HEK293 (cell line): Measurements from ENCODE around the gene IGSF21.

Experiments
- CTCF ChIA-PET: fragments of 350-600 bp; formaldehyde crosslinking; extraction: SDS; loops from one replicate; lab custom pipeline; 2021; ENCODE audit warnings: antibody characterized with exemption; lab: Yijun Ruan, JAX
- POLR2A ChIA-PET: fragments of 300-600 bp; formaldehyde crosslinking; extraction: SDS; loops from one replicate; lab custom pipeline; 2020; ENCODE audit warnings: antibody characterized with exemption, inconsistent platforms; lab: Yijun Ruan, JAX
- H3K27ac ChIP-seq: fragments of 200-500 bp; sonication (Bioruptor generic); 2 replicates; pipeline ENCODE4 v1.5.1; 2014; ENCODE audit warnings: low read depth, low read length, control low read depth, inconsistent platforms; ENCODE audit errors: extremely low read depth
- H3K36me3 ChIP-seq, 2 experiments: fragments of 200-500 bp in 1 of 2; sonication (Bioruptor generic) in 1 of 2; 1 replicate in 1 of 2; 2 replicates in 1 of 2; pipeline ENCODE4 v1.5.1; 2014 to 2017; ENCODE audit warnings: inconsistent platforms in 2 of 2, low read length in 2 of 2; ENCODE audit not compliant: control insufficient read depth in 2 of 2, insufficient read depth in 1 of 2
- H3K4me1 ChIP-seq: fragments of 200-500 bp; sonication (Bioruptor generic); 2 replicates; pipeline ENCODE4 v1.5.1; 2014; ENCODE audit warnings: mild to moderate bottlenecking, low read length, inconsistent platforms; ENCODE audit not compliant: control insufficient read depth, insufficient read depth
- H3K4me3 ChIP-seq: 2 replicates; pipeline ENCODE4 v1.5.1; 2011; ENCODE audit warnings: low read depth, mild to moderate bottlenecking, control low read depth, low read length, moderate library complexity
- H3K9me3 ChIP-seq: fragments of 200-500 bp; sonication (Bioruptor generic); 2 replicates; pipeline ENCODE4 v1.5.1; 2014; ENCODE audit warnings: low read depth, low read length, inconsistent platforms; ENCODE audit not compliant: control insufficient read depth, insufficient read depth
- GLIS1 ChIP-seq: fragments of 450-650 bp; formaldehyde crosslinking; IDR thresholded peaks from 2 replicates; pipeline ENCODE4 v1.5.1; 2016; ENCODE audit warnings: missing biosample characterization, missing genetic modification characterization
- HOXD13 ChIP-seq: sonication (generic); formaldehyde crosslinking; IDR thresholded peaks from 2 replicates; pipeline ENCODE4 v1.8.0; 2022; ENCODE audit warnings: missing genetic modification reagents, borderline replicate concordance
- SP3 ChIP-seq: fragments of 450-650 bp; formaldehyde crosslinking; IDR thresholded peaks from 2 replicates; pipeline ENCODE4 v1.5.1; 2016; ENCODE audit warnings: missing biosample characterization, missing genetic modification characterization
- ZBTB8A ChIP-seq: fragments of 450-650 bp; formaldehyde crosslinking; IDR thresholded peaks from 2 replicates; pipeline ENCODE4 v1.5.1; 2016; ENCODE audit warnings: missing biosample characterization, missing genetic modification characterization
- ZNF112 ChIP-seq: fragments of 450-650 bp; formaldehyde crosslinking; IDR thresholded peaks from 2 replicates; pipeline ENCODE4 v1.5.0; 2017; ENCODE audit warnings: missing biosample characterization, missing genetic modification characterization
- ZNF138 ChIP-seq: fragments of 450-650 bp; formaldehyde crosslinking; IDR thresholded peaks from 2 replicates; pipeline ENCODE4 v1.5.1; 2016; ENCODE audit warnings: missing biosample characterization, missing genetic modification characterization, borderline replicate concordance
- ZNF202 ChIP-seq: fragments of 450-650 bp; formaldehyde crosslinking; IDR thresholded peaks from 2 replicates; pipeline ENCODE4 v1.5.1; 2016; ENCODE audit warnings: missing biosample characterization, missing genetic modification characterization, borderline replicate concordance
- ZNF274 ChIP-seq, 2 experiments: fragments of 200-500 bp in 1 of 2; fragments of 450-650 bp in 1 of 2; sonication (Bioruptor generic) in 1 of 2; formaldehyde crosslinking in 1 of 2; IDR thresholded peaks; 2 replicates each; pipeline versions ENCODE4 v1.5.1 to v1.6.1; 2014 to 2016; ENCODE audit warnings: borderline replicate concordance in 1 of 2, inconsistent platforms in 1 of 2, low read length in 1 of 2, missing biosample characterization in 1 of 2, missing genetic modification characterization in 1 of 2
- ZNF292 ChIP-seq: fragments of 450-650 bp; formaldehyde crosslinking; IDR thresholded peaks from 2 replicates; pipeline ENCODE4 v1.5.1; 2016; ENCODE audit warnings: low read depth, missing biosample characterization, missing genetic modification characterization, borderline replicate concordance
- ZNF354C ChIP-seq: fragments of 450-650 bp; formaldehyde crosslinking; IDR thresholded peaks from 2 replicates; pipeline ENCODE4 v1.5.1; 2016; ENCODE audit warnings: missing biosample characterization, missing genetic modification characterization, low read depth, borderline replicate concordance
- ZNF600 ChIP-seq: fragments of 450-650 bp; formaldehyde crosslinking; IDR thresholded peaks from 2 replicates; pipeline ENCODE4 v1.5.1; 2016; ENCODE audit warnings: missing biosample characterization, missing genetic modification characterization
- TF ChIP-seq, protein P1 (sequence below): fragments of 450-650 bp; formaldehyde crosslinking; IDR thresholded peaks from 2 replicates; pipeline ENCODE4 v1.5.1; 2016; ENCODE audit warnings: missing biosample characterization, missing genetic modification characterization
- TF ChIP-seq, protein P2 (sequence below): fragments of 450-650 bp; formaldehyde crosslinking; IDR thresholded peaks from 2 replicates; pipeline ENCODE4 v1.5.1; 2016; ENCODE audit warnings: missing biosample characterization, missing genetic modification characterization
- TF ChIP-seq, protein P3 (sequence below): fragments of 450-650 bp; formaldehyde crosslinking; IDR thresholded peaks from 2 replicates; pipeline ENCODE4 v1.5.1; 2016; ENCODE audit warnings: missing biosample characterization, missing genetic modification characterization
- TF ChIP-seq, protein P4 (sequence below): fragments of 450-650 bp; formaldehyde crosslinking; IDR thresholded peaks from 2 replicates; pipeline ENCODE4 v1.5.1; 2017; ENCODE audit warnings: missing biosample characterization, missing genetic modification characterization

Gene IGSF21

DNA sequence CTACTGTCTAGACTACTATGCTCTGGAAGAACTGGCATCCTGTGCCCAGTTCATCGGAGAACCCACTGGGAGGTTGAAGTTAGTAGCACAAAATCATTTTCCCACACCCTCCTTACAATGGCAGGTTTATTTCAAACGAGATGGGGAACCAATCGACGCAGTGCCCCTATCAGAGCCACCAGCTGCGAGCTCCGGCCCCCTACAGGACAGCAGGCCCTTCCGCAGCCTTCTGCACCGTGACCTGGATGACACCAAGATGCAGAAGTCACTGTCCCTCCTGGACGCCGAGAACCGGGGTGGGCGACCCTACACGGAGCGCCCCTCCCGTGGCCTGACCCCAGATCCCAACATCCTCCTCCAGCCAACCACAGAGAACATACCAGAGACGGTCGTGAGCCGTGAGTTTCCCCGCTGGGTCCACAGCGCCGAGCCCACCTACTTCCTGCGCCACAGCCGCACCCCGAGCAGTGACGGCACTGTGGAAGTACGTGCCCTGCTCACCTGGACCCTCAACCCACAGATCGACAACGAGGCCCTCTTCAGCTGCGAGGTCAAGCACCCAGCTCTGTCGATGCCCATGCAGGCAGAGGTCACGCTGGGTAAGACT, 257.6 kb downstream of the IGSF21 start:
- CTCF ChIA-PET = interaction anchor here (0.7 to 0.9 kb wide), 2 partner anchors 67 to 130 kb away, joined by 3 to 4 read pairs; no protein-coding TSS in a partner anchor
- H3K4me1 ChIP-seq = no peaks in the 10 kb centered on the region
- no peak overlapping the region for H3K27ac ChIP-seq
- no peaks in the 10 kb centered on the region for H3K36me3 ChIP-seq
- H3K9me3 ChIP-seq = no peaks in the 10 kb centered on the region
- POLR2A ChIA-PET = no interaction called here
- TF ChIP-seq ZNF354C (tag by site-specific recombination) (no peak), GLIS1 (tag by site-specific recombination) (no peak), ZNF112 (tag by site-specific recombination) (no peak), ZNF202 (no peak), ZNF138 (tag by site-specific recombination) (no peak), SP3 (no peak), ZNF274 (IDR thresholded peaks at IDR 0.05; ENCODE audit: low read length) (no peak), ZNF274 (tag by site-specific recombination; IDR thresholded peaks at IDR 0.05; ENCODE audit: borderline replicate concordance) (no peak), HOXD13 (CRISPR knock-in tag) (no peak), ZNF600 (tag by site-specific recombination) (no peak), ZNF292 (tag by site-specific recombination) (no peak), ZBTB8A (tag by site-specific recombination) (no peak)
- TF ChIP-seq, protein P1, sequence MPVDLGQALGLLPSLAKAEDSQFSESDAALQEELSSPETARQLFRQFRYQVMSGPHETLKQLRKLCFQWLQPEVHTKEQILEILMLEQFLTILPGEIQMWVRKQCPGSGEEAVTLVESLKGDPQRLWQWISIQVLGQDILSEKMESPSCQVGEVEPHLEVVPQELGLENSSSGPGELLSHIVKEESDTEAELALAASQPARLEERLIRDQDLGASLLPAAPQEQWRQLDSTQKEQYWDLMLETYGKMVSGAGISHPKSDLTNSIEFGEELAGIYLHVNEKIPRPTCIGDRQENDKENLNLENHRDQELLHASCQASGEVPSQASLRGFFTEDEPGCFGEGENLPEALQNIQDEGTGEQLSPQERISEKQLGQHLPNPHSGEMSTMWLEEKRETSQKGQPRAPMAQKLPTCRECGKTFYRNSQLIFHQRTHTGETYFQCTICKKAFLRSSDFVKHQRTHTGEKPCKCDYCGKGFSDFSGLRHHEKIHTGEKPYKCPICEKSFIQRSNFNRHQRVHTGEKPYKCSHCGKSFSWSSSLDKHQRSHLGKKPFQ (tag by site-specific recombination) = no peak
- TF ChIP-seq, protein P2, sequence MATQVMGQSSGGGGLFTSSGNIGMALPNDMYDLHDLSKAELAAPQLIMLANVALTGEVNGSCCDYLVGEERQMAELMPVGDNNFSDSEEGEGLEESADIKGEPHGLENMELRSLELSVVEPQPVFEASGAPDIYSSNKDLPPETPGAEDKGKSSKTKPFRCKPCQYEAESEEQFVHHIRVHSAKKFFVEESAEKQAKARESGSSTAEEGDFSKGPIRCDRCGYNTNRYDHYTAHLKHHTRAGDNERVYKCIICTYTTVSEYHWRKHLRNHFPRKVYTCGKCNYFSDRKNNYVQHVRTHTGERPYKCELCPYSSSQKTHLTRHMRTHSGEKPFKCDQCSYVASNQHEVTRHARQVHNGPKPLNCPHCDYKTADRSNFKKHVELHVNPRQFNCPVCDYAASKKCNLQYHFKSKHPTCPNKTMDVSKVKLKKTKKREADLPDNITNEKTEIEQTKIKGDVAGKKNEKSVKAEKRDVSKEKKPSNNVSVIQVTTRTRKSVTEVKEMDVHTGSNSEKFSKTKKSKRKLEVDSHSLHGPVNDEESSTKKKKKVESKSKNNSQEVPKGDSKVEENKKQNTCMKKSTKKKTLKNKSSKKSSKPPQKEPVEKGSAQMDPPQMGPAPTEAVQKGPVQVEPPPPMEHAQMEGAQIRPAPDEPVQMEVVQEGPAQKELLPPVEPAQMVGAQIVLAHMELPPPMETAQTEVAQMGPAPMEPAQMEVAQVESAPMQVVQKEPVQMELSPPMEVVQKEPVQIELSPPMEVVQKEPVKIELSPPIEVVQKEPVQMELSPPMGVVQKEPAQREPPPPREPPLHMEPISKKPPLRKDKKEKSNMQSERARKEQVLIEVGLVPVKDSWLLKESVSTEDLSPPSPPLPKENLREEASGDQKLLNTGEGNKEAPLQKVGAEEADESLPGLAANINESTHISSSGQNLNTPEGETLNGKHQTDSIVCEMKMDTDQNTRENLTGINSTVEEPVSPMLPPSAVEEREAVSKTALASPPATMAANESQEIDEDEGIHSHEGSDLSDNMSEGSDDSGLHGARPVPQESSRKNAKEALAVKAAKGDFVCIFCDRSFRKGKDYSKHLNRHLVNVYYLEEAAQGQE (tag by site-specific recombination) = no peak
- TF ChIP-seq, protein P3, sequence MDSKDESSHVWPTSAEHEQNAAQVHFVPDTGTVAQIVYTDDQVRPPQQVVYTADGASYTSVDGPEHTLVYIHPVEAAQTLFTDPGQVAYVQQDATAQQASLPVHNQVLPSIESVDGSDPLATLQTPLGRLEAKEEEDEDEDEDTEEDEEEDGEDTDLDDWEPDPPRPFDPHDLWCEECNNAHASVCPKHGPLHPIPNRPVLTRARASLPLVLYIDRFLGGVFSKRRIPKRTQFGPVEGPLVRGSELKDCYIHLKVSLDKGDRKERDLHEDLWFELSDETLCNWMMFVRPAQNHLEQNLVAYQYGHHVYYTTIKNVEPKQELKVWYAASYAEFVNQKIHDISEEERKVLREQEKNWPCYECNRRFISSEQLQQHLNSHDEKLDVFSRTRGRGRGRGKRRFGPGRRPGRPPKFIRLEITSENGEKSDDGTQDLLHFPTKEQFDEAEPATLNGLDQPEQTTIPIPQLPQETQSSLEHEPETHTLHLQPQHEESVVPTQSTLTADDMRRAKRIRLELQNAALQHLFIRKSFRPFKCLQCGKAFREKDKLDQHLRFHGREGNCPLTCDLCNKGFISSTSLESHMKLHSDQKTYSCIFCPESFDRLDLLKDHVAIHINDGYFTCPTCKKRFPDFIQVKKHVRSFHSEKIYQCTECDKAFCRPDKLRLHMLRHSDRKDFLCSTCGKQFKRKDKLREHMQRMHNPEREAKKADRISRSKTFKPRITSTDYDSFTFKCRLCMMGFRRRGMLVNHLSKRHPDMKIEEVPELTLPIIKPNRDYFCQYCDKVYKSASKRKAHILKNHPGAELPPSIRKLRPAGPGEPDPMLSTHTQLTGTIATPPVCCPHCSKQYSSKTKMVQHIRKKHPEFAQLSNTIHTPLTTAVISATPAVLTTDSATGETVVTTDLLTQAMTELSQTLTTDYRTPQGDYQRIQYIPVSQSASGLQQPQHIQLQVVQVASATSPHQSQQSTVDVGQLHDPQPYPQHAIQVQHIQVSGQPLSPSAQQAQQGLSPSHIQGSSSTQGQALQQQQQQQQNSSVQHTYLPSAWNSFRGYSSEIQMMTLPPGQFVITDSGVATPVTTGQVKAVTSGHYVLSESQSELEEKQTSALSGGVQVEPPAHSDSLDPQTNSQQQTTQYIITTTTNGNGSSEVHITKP (tag by site-specific recombination) = no peak
- TF ChIP-seq, protein P4, sequence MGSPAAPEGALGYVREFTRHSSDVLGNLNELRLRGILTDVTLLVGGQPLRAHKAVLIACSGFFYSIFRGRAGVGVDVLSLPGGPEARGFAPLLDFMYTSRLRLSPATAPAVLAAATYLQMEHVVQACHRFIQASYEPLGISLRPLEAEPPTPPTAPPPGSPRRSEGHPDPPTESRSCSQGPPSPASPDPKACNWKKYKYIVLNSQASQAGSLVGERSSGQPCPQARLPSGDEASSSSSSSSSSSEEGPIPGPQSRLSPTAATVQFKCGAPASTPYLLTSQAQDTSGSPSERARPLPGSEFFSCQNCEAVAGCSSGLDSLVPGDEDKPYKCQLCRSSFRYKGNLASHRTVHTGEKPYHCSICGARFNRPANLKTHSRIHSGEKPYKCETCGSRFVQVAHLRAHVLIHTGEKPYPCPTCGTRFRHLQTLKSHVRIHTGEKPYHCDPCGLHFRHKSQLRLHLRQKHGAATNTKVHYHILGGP (tag by site-specific recombination) = no peak
- H3K4me3 ChIP-seq = no peak overlapping the region
